AG08396 (cell line): ENCODE data around the gene ZNF608.

ENCODE experiments used
- DNase-seq: peaks from one replicate; pipeline ENCODE4 v3.0.0; 2012; ENCODE audit warnings: low spot score, mixed read lengths

ZNF608 gene

DNA sequence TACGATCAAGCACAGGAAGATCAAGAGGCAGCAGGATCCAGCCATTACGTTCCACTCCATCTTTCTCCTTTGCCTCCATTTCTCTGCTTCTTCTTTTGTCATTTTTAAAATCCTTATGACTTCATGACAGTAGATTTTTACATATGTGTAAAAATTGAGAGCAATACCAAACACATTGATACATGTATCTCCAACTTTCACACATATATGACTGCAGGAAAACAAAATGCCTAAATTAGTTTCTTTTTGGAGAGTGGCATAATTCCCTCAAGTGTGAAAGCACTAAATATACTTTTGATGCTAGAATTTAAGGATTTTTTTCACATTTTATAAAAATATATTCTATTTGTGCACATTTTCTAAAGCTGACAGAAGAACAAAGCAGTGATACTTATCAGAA, 8.6 kb upstream of the ZNF608 start:
- DNase-seq = no peak

DNA sequence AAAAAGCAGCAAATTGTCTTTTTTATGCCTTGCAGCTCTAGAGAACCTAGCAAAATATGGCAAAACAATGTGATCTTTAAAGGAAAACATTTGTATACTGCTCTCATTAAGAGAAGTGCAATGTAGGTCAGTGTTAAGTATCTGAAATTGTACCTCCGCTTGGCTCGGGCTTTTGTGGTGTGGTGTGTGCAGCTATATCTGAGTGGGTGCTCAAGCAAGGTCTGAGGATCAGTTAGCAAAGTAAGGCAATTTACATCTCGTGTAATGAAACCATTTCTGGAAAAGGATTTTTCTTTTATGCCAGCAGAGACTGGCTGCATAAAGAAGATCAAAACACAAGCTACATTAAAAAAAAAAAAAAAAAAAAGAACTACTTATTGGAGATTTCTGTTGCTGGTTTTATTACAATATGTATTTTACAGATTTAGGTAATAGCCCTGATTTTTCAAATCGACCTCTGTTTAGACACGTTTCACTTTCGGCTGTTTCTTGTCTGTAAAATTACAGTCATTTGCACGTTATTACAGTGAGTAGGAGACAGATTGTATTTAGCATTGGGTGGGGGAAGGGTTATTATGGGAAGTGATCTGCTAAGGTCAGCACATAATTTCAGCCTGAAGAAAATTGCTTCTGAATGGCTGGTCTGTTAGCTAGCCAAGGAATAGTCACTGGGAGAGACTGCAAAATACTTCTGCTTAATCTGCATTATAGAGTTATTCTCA, 7.9 kb upstream of the ZNF608 start:
- DNase-seq = no peak

DNA sequence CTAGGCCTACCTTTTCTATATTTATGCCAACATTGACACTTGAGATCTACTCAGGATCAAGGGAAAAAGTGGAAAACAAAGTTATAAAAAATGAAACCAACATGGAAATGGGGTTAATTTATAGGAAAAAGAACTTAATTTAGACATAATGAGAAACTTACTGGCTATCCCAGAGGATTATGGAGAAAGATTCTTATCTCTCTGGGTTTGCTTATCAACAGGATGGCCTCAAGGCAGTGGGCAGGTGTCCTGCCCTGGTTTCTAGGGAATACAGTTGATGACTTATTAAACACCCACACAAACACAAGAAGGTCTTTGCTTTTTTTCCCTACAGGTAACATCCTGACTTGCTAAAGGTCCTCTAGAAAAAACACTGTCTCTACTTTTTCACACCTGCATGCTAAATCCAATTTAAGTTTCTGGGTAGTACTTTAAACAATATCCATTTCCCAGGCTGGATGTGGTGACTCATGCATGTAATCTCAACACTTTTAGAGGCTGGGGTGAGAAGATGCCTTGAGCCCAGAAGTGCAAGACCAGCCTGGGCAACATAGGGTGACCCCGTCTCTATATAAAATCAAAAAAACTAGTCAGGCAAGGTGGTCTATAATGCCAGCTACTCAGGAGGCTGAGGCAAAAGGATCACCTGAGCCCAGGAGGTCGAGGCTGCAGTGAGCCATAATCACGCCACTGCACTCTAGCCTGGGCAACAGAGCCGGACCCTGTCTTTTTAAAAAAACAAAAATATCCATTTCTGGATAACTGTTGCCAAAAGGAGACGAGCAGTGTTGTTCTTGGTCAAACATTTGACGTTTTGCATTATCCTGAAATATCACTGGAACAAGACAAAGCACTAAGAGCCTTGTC, 6.6 kb upstream of the ZNF608 start:
- DNase-seq = no peak

DNA sequence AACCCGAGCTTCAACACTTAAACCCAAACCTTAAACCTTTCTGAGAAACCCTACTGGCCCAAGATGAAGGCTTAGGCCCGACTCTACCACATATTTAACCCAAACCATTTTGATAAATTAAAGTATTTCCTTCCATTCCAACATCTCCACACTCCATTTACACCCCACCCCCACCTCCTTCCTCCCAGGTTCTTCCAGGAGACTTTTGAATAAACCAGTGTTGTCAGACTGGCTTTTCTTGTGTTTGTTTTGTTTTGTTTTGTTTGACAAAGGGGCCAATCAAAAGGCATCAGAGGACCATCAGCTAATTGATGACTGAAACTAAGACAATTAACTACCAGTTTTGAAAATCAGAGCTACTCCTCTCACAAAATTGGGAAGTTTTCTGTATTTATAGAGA, 4.6 kb upstream of the ZNF608 start:
- no peak for DNase-seq

DNA sequence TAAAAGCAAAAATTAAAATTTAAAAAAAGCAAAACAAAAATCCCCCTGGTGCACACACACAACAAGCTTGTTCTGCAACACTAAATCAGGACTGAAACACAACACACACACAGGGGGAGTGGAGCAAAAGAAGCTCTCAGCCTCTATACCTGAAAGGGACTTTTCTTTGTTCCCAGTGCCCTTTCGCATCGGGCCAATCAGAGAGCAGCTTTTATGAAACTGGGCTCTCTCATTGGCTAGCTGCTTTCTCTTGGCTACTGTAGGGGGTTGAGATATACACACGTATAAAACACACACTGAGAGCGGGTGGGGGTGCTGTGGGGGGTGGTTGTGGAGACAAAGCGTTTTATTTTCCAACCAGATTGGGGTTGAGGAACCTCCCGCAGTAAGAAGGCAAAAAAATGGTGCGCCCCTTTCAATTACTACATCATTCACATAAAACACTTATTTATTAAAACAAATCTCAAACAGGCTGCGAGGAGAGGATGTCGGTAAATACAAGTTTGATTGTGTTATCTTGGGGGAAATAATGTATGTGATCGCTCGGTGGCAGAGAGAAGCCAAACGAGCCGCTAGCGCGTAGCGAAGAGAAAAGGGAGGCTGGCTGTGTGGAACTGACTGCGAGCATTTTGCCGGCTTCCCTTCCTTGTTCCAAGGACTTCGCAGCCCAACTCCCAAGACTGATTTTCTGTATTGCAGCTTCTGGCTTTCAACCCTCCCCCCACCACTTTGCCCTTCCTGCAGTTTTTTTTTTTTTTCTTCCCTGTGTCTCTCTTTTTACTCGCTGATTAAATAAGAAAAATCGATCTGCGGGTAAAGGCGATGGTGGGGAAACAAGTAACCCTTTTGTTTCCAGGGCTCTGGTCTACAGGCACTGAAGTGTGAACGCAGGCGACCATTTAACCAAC, 2.5 kb upstream of the ZNF608 start:
- peak; percentile 89 for DNase-seq

DNA sequence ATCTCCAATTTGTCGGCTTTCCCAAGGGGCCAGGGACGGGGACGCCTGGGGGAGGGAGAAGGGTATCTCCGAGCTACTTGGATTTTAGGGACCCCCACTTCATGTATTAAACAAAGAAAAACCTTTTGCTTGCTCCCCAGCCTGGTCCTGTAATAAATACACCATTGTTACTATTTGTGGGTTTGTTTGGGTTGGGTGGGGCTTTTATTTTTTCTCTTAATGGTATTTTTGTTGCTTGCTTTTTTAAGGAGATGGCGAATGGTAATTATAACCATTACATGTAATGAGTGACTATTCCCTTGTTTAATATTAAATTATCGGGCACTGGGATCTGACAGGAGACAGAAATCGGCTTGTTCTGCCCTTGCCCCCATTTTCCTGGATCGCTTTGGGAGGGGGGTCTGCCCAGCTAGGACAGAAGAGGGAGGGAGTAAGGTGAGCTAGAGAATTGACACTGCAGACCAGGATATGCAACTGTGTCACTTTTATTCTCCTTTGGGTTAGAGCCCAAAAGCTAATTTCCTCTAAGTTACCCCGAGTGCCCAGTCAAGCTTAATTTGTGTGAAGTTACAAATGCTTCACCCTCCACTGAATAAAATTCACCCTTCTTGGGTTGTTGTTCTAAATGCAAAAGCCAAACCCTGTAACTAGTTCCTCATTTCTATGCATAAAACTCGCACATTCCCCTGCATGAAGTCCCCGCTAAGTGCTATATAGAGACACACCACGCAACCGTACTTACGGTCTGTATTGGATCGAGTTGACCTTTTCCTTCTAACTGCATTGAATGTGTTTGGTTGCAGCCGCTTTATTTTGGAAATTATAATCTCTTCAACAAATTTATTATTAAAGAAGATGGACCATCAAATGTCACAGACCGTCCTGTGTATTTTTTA, 1.6 kb upstream of the ZNF608 start:
- no peak for DNase-seq

DNA sequence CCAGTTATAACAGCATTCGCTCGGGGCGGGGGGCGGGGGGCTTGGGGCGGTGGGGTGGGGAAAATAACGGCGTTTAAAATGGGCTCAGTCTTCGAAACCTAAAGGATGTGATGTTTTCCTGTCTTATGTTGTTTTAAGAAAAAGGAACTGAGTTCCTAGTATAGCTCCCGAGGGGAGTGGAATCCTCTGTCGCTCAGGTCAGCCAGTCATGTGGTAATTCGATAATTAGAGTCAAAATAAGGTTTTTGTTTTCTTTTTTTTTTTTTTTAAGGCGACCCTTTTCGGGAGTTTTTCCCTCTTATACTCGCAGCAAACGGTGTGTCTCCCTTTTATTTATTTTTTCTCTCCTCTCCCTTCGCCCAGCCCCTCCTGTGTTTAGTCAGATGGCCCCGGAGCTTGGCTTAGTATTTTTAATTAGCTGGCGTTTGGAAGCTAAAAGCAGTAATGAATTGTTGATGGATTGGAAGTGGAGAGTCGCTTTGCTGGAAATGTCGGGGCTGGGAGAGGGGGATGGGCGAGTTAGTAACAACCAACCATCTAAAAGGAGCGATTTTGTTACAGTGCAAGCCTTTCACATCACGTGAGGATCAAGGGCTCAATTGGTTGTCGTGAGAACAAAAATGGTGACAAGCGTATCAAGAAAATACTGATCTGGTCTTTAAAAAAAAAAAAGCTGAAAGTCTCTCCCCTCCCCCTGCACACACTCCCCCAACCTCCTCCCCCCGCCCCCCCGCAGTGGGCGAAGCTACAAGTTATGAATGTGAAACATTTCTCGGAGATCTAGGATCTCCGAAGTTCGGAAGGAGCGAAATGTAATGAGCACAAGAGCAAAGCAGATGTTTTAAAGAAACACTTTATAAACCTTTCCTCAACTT, 714 bp upstream of the ZNF608 start:
- DNase-seq = peak; percentile 71

DNA sequence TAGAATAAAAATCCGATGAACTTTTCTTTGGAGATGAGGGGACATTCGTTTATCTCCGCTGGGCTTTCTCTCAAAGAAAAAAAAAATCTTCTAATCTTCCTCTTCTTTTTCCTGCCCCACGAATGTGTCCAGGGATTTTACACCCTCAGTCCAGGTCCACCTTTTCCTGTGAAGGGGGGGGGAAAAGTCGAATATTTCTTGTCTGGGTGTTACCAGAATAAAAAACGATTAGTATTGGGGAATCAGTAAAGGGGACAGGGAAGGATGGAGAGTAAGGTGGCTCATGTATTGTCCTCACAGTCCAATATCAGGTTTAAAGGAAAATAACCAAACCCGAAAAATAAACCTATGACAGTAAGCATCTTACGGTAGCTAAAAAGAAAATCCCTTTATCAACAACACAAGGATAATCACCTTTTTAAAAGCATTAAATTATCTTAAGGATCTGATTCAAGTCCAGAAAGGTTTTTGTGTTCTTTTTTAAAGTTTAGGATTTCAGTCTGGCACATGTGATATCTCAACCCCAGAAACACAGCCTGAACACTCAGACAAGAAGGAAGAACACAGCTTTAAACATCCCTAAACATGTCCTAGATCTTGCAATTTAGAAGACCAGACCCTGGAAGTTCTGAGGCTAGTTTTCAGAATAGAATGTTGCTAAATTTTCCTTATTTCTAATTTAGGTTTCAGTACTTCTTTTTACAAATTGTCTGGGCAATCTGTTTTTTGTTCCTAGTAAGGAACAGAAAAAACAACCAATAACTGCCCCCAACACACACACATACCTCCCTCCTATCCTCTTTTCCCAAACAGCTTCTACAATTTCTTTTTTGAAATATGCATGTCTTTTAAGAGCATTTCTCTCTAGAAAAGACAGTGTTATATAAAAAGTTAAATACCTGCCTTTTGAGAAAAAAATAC, 1.2 kb downstream of the ZNF608 start:
- no peak for DNase-seq

DNA sequence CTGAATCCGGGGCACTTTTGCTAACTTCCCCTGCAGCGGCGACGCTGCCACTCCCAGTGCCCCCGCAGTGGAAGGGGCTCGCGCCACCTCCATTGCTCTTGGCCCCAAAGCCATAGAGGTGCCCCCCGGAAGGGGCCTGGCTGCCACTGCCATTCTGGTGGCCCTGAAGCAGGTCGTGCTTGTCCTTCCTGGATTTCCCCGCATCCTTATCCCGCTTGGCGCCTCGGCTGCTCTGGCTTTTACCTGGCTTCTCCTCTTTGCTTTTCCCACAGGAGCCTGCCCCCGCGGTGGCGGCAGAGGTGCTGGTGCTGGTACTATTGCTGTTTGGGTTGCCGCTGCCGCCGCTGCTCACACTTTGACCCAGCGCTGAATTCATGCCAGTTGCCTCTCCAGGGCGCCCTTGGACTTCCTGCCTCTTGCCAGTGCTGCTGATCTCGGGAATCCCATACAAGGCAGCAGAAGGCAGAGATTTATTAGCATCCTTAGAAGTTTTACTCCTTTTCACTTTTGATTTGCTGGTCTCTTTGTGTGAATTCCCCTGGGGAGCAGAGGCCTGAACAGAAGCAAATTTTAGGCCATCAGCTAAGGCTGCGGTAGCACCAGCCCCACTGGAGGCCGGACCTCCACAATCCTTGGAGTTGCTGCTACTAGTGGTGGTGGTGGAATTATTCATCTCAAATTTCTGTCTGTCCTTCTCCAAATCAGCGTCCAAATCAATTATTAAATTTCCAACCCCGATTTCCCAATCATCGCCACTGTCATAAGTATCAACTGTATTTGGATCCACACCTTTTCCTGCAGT, 2.1 kb downstream of the ZNF608 start:
- no peak for DNase-seq

DNA sequence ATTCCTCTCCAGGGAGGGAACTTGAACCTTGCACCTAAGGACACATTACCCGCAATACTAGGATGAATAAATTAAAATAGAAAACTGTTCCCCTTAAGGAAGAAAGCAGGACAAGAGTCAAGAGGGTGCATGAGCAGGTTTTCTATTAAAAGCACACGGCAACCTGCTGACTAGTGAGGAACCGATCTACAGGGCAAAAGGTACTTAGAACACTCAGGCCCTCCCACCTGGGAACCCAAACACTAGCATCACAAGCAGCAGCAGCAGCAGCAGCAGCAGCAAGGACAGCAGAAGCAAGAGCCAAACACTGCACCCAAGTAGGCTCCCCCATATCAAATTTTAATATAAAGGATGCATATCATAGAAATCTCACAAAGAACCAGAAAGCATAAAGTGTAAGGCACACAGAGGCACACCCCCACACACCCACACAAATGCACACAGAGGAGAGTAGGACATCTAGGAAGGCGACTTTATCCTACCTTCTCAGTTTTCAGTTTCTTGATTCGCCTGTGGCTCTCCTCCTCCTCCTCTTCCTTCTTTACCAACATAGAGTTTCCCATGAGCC, 2.8 kb downstream of the ZNF608 start:
- DNase-seq = no peak

DNA sequence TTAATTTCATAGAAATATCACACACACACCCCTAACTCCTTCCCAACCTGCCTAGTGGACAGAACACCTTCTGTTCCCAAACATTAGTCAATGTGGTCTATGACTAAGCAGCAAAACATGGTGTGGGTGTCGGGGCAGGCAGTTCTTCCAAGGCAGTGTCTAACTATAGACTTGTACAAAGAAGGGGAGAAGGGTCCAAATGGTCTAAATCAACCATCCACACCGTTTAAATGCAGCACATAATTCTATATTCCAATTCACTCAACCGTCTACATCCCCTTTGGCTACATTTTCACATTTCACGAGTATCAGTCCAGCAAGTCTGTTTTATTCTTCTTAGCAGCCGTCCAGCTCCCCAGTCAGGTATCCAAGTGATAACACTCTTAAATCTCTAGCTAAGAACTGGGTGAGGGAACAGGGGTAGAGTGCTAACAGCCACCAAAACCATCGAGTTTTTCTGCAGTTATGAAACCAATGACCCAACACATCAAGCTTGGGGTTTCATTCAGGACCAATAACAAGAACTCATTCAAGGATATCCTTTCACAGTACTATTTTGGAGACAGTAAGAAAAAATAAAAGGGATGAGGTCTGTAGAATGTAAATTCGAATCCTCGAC, 3.3 kb downstream of the ZNF608 start:
- DNase-seq = peak; percentile 61

DNA sequence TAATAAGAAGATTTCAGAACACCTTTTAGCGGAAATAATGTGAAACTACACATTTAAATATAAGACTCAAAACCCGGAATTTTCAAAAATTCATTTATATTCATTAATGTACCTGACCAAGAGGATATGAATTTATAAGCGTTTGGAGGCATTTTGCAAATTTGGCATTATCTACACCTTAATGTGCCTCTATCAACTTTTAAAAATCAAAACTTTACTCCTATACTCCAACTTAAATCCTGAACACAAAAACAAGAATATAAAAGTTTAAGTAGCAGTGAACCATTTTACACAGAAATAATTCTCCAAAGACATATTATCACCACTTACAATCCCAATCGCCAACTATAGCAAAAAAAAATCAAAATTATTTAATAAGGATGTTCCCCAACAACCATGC, 3.9 kb downstream of the ZNF608 start:
- DNase-seq = no peak

DNA sequence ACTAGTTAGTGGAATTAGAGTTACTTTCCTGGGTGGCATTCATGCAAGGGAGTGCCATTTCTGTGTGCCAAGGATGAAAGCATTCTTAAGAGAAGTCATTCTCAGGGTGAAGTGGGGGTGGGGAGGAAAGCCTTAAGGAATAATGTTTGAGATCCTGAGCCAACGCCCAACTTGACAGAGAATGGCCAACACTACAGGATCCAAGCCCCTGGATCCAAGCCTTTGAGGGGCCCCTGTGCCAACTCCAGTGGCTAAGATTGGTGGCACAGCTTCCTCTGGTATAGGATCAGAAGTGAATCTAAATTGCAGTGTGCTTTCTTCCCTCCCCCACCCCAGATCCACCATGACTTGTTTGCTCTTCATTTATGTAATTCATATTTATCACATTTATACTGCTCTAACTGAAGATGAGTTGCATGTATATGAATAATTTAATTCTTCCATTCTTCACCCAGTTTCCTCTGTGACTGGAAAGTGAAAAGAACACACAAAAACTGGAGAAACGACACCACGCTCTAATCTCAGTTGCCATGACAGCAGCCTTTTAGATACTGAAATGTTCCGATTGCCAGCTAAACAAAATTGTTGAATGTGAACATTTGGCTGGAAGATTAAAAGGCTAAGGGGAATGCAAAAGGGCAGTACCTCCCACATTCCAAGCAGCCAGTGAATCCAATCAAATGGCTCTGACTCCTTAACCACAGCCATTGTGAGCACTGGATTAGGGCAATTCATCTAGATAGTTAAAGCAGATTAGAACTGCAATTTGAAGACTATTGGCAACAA, 4.5 kb downstream of the ZNF608 start:
- peak; percentile 78 for DNase-seq

DNA sequence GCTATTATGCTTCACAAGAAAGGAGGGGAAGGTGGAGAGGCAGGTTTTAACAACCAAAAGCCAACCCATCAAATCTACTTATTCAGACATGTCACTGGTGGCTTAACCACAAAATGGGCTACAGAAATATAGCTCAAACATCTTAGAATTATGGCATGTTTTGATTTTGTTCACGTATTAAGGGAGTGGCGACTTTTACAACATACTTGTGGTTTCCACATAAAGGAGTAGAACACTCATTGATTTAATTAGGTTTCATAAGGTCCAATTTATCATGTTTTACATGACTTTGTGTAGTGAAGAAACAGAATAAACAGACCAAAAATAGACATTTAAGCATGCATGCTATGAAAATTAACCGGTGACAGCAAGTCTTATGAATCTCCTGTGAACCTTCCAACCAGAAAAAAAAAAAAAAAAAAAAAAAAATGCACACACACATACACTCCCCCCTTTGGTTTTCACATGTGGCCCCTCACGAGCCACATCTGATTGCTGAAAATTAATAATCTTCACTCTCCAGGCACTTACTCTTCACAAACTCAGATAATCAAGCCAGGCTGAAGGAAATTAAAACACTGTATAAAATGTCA, 5.4 kb downstream of the ZNF608 start:
- no peak for DNase-seq

DNA sequence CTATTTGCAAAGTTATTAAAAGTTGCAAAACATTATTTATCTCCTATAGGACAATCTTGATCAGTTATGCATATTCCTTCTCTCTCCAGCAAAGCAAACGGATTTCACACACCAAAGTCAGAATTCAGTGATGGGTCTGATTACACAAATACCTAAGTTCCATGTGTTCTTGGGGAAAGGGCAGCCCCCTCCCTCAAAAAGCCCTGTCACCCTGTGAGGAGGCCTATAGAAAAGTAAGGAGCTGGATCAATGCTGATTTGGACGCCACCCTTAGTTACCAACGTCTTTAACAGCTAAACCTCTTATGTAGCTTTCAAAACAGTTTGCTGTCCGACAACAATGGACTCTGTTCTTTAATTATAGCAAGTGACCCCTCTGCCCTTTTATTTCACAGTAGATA, 6.4 kb downstream of the ZNF608 start:
- DNase-seq = no peak

DNA sequence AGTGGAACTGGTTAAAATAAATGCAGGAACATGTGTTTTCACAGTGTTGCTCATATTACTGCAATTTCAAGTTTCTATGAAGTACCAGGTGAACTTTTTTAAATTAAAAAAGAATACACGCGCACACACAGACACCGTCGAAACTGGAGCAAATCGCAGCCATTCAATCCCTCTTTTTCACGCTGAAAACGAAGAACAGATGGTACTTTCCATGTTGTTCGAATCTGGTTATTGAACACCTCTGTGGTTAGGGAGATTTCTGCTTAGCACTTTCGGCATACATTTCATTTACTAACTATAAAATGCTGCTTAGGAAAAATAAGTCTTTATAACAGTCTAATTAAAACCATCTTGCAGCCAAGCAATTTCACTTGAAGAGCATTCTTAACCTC, 6.8 kb downstream of the ZNF608 start:
- DNase-seq = no peak
